SK-N-SH (cell line): ENCODE measurements around the gene SDR42E1. TPM values are rescaled to one million over a fixed set of nuclear protein-coding genes. Genes with fewer than 3 reads are reported as not detected.

Experiments used
- CTCF ChIA-PET: fragments of 300-600, 350-600 bp; formaldehyde crosslinking; extraction: SDS; loops from one replicate; lab custom pipeline; 2021; lab: Yijun Ruan, JAX
- POLR2A ChIA-PET: fragments of 350-600 bp; sonication (Branson Sonifier 250); formaldehyde crosslinking; extraction: SDS; loops from one replicate; lab custom pipeline; 2020; ENCODE audit warnings: antibody characterized with exemption, inconsistent platforms; lab: Yijun Ruan, JAX
- DNase-seq: peaks from one replicate; pipeline ENCODE4 v3.0.0; 2012
- H2AFZ ChIP-seq: fragments of 200-600 bp; sonication (generic); 2 replicates; pipeline ENCODE4 v1.8.1; 2016; ENCODE audit warnings: antibody characterized with exemption, mild to moderate bottlenecking, low read depth
- H3F3A ChIP-seq: fragments of 200-600 bp; sonication (generic); replicated peaks from 2 replicates; pipeline ENCODE3; 2016; ENCODE audit warnings: antibody characterized with exemption, mild to moderate bottlenecking; ENCODE audit not compliant: insufficient read depth
- H3K27ac ChIP-seq, 2 experiments: fragments of 200-500 bp in 1 of 2; fragments of 200-600 bp in 1 of 2; sonication (Bioruptor generic) in 1 of 2; sonication (generic), shearing (Covaris generic) in 1 of 2; 2 replicates each; pipeline versions ENCODE4 v1.5.1 to v1.6.1; 2014 to 2016; ENCODE audit warnings: low read depth in 2 of 2, inconsistent platforms in 1 of 2, low read length in 1 of 2, mild to moderate bottlenecking in 1 of 2, mixed read lengths in 1 of 2
- H3K27me3 ChIP-seq: fragments of 200-600 bp; sonication (generic), shearing (Covaris generic); 2 replicates; pipeline ENCODE4 v1.6.1; 2016; ENCODE audit warnings: mixed run types; ENCODE audit not compliant: insufficient read depth
- H3K36me3 ChIP-seq, 2 experiments: fragments of 200-500 bp in 1 of 2; fragments of 200-600 bp in 1 of 2; sonication (Bioruptor generic) in 1 of 2; sonication (generic) in 1 of 2; replicated peaks in 1 of 2; 2 replicates each; pipeline versions ENCODE3 to v1.5.1; 2014 to 2016; ENCODE audit warnings: low read length in 1 of 2, mild to moderate bottlenecking in 1 of 2; ENCODE audit not compliant: insufficient read depth in 2 of 2, control insufficient read depth in 1 of 2
- H3K4me1 ChIP-seq, 2 experiments: fragments of 200-500 bp in 1 of 2; fragments of 200-600 bp in 1 of 2; sonication (Bioruptor generic) in 1 of 2; sonication (generic), shearing (Covaris generic) in 1 of 2; 2 replicates each; pipeline versions ENCODE4 v1.5.1 to v1.6.1; 2014 to 2016; ENCODE audit warnings: low read depth in 1 of 2, low read length in 1 of 2, mixed run types in 1 of 2; ENCODE audit not compliant: insufficient read depth in 2 of 2, control insufficient read depth in 1 of 2
- H3K4me2 ChIP-seq: fragments of 200-600 bp; sonication (generic), shearing (Covaris generic); 2 replicates; pipeline ENCODE4 v1.6.1; 2017; ENCODE audit warnings: mixed run types
- H3K4me3 ChIP-seq, 2 experiments: fragments of 200-500 bp in 1 of 2; fragments of 200-600 bp in 1 of 2; sonication (Bioruptor generic) in 1 of 2; sonication (generic), shearing (Covaris generic) in 1 of 2; 2 replicates each; pipeline versions ENCODE4 v1.5.1 to v1.8.1; 2014 to 2016; ENCODE audit warnings: low read depth in 2 of 2, inconsistent platforms in 1 of 2, low read length in 1 of 2, mild to moderate bottlenecking in 1 of 2, mixed read lengths in 1 of 2, moderate library complexity in 1 of 2
- H3K79me2 ChIP-seq: fragments of 200-600 bp; sonication (generic); 2 replicates; pipeline ENCODE4 v1.8.1; 2017; ENCODE audit warnings: mild to moderate bottlenecking; ENCODE audit not compliant: insufficient read depth
- H3K9ac ChIP-seq: fragments of 200-600 bp; sonication (generic); 2 replicates; pipeline ENCODE4 v1.6.1; 2017; ENCODE audit warnings: mixed run types
- H3K9me2 ChIP-seq: fragments of 200-600 bp; sonication (generic); 2 replicates; pipeline ENCODE4 v1.6.1; 2017; ENCODE audit warnings: mixed run types
- H3K9me3 ChIP-seq: fragments of 200-600 bp; sonication (generic); 2 replicates; pipeline ENCODE4 v1.6.1; 2017; ENCODE audit warnings: mixed run types, mild to moderate bottlenecking, moderate library complexity
- H4K20me1 ChIP-seq: fragments of 200-600 bp; sonication (generic); 2 replicates; pipeline ENCODE4 v1.6.1; 2017; ENCODE audit warnings: mild to moderate bottlenecking, mixed run types; ENCODE audit not compliant: insufficient read depth
- CHD2 ChIP-seq: fragments of 150-350 bp; IDR thresholded peaks from 2 replicates; pipeline ENCODE4 v1.6.1; 2018; ENCODE audit warnings: low read length; ENCODE audit not compliant: partially characterized antibody
- EZH2phosphoT487 ChIP-seq: fragments of 200-600 bp; sonication (generic); IDR thresholded peaks from 2 replicates; pipeline ENCODE4 v1.6.1; 2017; ENCODE audit warnings: low read depth, mixed run types, mild to moderate bottlenecking, antibody characterized with exemption, moderate library complexity, borderline replicate concordance
- FOXJ3 ChIP-seq: sonication (generic); formaldehyde crosslinking; IDR thresholded peaks from 2 replicates; pipeline ENCODE4 v1.5.1; 2020; ENCODE audit warnings: mild to moderate bottlenecking, missing genetic modification reagents
- JUND ChIP-seq: IDR thresholded peaks from 2 replicates; pipeline ENCODE4 v1.4.0; 2012
- MAX ChIP-seq: IDR thresholded peaks from 2 replicates; pipeline ENCODE4 v1.4.0; 2012; ENCODE audit warnings: low read depth
- NFIC ChIP-seq: IDR thresholded peaks from 2 replicates; pipeline ENCODE4 v1.4.0; 2012; ENCODE audit warnings: borderline replicate concordance
- NRF1 ChIP-seq: IDR thresholded peaks from 2 replicates; pipeline ENCODE4 v1.6.1; 2012; ENCODE audit warnings: low read depth, mild to moderate bottlenecking, low read length
- POLR2AphosphoS5 ChIP-seq: IDR thresholded peaks from 2 replicates; pipeline ENCODE4 v1.6.1; 2012; ENCODE audit warnings: low read depth, low read length
- RXRA ChIP-seq: IDR thresholded peaks from 2 replicates; pipeline ENCODE4 v1.4.0; 2012; ENCODE audit warnings: low read depth, mild to moderate bottlenecking, borderline replicate concordance
- SIN3A ChIP-seq: IDR thresholded peaks from 2 replicates; pipeline ENCODE4 v1.6.1; 2012; ENCODE audit warnings: low read depth, mild to moderate bottlenecking, low read length, moderate library complexity, borderline replicate concordance
- SMC3 ChIP-seq: IDR thresholded peaks from 2 replicates; pipeline ENCODE4 v1.6.1; 2012; ENCODE audit warnings: low read depth, low read length, improper control_type of control experiment
- TAF1 ChIP-seq: IDR thresholded peaks from 2 replicates; pipeline ENCODE4 v1.6.1; 2012; ENCODE audit warnings: low read depth, mild to moderate bottlenecking, low read length, moderate library complexity, borderline replicate concordance
- TEAD4 ChIP-seq: IDR thresholded peaks from 2 replicates; pipeline ENCODE4 v1.4.0; 2012; ENCODE audit warnings: mild to moderate bottlenecking, borderline replicate concordance; ENCODE audit not compliant: insufficient read depth
- WGBS: methylation state at CpG from one replicate; pipeline ENCODE4 v1.1.6; 2017; ENCODE audit warnings: low lambda C conversion rate; 5-methylcytosine and 5-hydroxymethylcytosine counted together
- polyA plus RNA-seq, 3 experiments: library from polyadenylated mRNA; depleted of rRNA; stranded (reverse); fragments of >200 nt; gene quantifications; 2 replicates each; pipeline ENCODE4 v1.2.3, GENCODE V29; 2012
- TF ChIP-seq, protein P1 (sequence below): IDR thresholded peaks from 2 replicates; pipeline ENCODE4; 2012

SDR42E1 gene
- polyA plus RNA-seq, 1 of the 3 experiments (the other 2 are of a cell fraction): not detected

GRCh38 chr16:81967358-81967757 lies 43.9 kb downstream of the SDR42E1 start:
- Histone ChIP-seq H3K9ac (no peak overlapping the region), H3K4me2 (no peak overlapping the region), H4K20me1 (no peaks in the 10 kb centered on the region), H2AFZ (no peak overlapping the region), H3K4me1 (no peaks in the 10 kb centered on the region), H3K9me3 (no peaks in the 10 kb centered on the region), H3F3A (no peaks in the 10 kb centered on the region), H3K27ac (no peak overlapping the region), H3K4me3 (no peak overlapping the region), H3K79me2 (no peaks in the 10 kb centered on the region), H3K27me3 (no peaks in the 10 kb centered on the region; the same call in 1 of the 2 replicates), H3K36me3 (no peaks in the 10 kb centered on the region), H3K9me2 (no peaks in the 10 kb centered on the region)
- ChIA-PET POLR2A (no interaction called here), CTCF (no interaction called here)
- DNase-seq: no peak
- no peak for TF ChIP-seq TAF1
- 25% methylated on average over 5 of the region's 5 CpGs for WGBS

GRCh38 chr16:81964808-81965207 lies 46.5 kb downstream of the SDR42E1 start:
- no peaks in the 10 kb centered on the region for H3K36me3 ChIP-seq
- no peak for DNase-seq
- no peak overlapping the region for H3K9ac ChIP-seq
- no peaks in the 10 kb centered on the region for H3K4me1 ChIP-seq
- H3K79me2 ChIP-seq: no peaks in the 10 kb centered on the region
- 41% methylated on average over 6 of the region's 6 CpGs for WGBS
- no peak overlapping the region for H3K27ac ChIP-seq
- H3K9me3 ChIP-seq: no peaks in the 10 kb centered on the region
- H3K4me3 ChIP-seq: no peak overlapping the region
- no peaks in the 10 kb centered on the region for H4K20me1 ChIP-seq
- H2AFZ ChIP-seq: no peak overlapping the region
- H3K4me2 ChIP-seq: no peak overlapping the region
- no peaks in the 10 kb centered on the region for H3F3A ChIP-seq
- TF ChIP-seq SMC3 (no peak), SIN3A (no peak), JUND (no peak), MAX (no peak), POLR2AphosphoS5 (no peak), FOXJ3 (CRISPR knock-in tag) (no peak), RXRA (no peak), TEAD4 (no peak), NRF1 (no peak), NFIC (no peak), CHD2 (no peak), EZH2phosphoT487 (no peak)
- TF ChIP-seq, protein P1, sequence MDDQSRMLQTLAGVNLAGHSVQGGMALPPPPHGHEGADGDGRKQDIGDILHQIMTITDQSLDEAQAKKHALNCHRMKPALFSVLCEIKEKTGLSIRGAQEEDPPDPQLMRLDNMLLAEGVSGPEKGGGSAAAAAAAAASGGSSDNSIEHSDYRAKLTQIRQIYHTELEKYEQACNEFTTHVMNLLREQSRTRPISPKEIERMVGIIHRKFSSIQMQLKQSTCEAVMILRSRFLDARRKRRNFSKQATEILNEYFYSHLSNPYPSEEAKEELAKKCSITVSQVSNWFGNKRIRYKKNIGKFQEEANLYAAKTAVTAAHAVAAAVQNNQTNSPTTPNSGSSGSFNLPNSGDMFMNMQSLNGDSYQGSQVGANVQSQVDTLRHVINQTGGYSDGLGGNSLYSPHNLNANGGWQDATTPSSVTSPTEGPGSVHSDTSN: no peak
- no peaks in the 10 kb centered on the region for H3K9me2 ChIP-seq
- ChIA-PET POLR2A (no interaction called here), CTCF (no interaction called here)
- no peaks in the 10 kb centered on the region; the same call in 1 of the 2 replicates for H3K27me3 ChIP-seq
